ENCODE measurements around the gene SLC2A1.

DNA sequence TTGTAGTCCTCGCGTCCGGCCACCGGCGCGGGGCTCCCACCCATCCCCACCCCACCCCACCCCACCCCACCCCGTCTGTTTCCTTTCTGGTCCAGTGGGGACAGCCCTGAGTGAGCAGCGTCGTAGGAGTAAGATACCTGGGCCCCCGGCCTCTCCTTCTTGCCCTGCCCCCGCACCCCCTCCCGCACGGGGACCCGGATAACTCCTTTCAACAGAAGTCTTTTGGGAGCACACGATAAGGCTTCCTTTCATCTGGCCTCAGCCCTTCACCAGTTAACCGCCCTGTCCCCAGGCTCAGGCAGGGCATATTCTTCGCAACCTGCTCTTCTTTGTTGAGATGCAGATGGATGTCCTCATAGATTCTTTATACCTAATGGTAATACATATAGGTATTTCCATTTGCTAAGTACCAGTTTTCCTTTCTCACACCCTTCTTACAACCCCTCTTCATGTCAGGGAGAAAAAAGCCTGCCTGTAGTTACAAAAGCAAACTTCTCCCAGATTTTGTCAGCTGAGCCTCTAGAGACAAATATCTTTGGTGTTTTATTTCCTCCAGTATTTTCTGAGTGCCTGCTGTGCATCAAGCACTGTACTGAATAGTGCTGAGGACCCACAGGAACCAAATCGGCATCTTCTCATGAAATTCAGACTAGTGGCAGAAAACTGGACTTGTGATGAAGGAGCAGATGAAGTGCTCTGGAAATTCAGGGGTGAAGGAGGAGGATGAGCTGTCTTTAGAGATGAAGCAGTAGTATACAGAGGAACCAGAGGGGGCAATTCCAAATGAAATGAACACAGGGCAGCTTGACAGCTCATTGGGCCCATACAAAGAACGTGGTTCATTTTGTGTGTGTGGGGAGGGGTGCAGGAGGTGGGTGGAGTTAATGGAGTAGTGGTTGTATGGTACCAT, 33.6 kb downstream of the SLC2A1 start:
- TF ChIP-seq POLR2A (IDR thresholded peaks at IDR 0.05; ENCODE audit: low read length): peak; percentile 34
- no peak for TF ChIP-seq GATA1 (IDR thresholded peaks at IDR 0.05; ENCODE audit: low read depth, low read length)

Data from erythroblast (primary cell).